ENCODE data around the gene PID1.

- no peak for TF ChIP-seq POLR2A (IDR thresholded peaks at IDR 0.05)
- no peak for TF ChIP-seq CTCF (IDR thresholded peaks at IDR 0.05)
These were observed 237.3 kb downstream of the PID1 start for GRCh38 chr2:229033816-229034215.
